ENCODE measurements around the gene GLMN.
"Not testable (repeated sequence)": the region's sequence is repeated elsewhere in the genome, so short reads cannot be mapped to it uniquely, and the experiment has no call there.

GLMN gene

DNA sequence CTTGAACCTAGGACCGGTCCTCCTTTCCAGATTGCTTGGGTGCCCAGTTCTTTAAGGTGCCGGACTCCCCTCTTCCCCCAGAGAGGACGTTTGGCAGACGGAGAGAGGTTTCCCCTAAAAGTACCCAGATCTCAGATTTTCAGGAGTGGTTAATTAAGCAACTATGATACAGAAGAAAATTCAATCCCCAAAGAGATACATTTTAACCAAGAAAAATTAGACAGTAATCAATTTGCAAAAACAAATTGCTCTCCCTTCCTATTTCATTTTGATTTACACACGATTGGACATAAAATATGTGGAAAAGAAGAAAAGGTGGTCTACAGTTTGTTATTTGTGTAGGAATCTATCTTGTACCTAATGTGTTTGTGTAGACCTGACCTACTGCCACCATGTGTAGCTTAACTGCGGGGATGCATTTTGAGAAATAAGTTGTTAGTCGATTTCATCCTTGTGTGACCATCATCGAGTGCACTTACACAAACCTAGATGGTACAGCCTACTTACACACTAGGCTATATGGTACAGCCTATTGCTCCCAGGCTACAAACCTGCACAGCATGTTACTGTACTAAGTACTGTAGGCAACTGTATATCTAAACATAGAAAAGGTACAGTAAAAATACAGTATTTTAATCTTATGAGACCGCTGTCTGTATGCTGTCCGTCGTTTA, 827 bp upstream of the GLMN start:
- DNase-seq, result no peak

DNA sequence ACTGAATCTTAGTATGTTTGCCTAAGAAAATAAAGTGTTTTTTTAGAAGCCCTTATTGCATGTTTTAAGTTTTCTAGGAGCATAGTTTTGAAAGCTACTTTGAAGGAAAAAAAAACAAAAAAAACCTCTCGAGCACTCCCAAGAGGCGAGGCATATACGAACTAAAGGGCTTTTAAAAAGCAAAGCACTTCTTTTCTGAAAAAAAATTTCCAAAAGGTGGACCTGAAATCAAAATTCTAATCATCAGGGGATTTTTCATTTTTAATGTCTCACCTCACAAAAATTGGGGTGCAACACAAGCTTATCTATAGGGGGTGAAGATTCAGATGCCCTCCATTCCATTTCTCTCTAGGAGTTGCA, 594 bp downstream of the GLMN start:
- no peak for DNase-seq

DNA sequence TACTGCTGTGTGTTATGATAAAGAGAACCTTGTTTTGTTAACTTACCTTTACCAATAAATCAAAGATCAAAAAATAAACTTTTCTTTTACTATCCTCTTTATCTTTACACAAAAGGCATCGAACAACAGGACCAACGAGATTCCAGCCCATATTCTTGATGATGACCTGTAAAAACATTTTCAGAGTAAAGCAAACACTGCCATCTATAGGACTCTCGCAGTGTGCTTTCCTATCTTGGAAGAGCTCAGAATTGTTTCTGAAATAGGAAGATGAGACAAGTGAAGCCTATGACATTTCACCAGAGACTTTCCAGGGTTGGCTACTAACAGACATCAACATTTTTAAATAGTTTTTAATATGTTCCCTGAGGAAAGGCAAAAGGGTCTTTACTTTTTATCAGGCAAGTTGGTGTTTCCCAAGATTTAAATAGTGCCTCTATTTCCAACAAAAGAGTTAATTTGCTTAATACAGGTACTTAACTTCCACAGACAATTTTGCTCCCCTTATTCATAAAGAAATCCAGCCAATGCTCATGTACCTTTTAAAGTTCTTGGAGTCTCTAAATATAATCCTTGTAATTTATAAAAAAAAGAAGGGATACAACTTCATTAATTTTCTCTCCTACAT, 7.3 kb downstream of the GLMN start:
- DNase-seq, result no peak

DNA sequence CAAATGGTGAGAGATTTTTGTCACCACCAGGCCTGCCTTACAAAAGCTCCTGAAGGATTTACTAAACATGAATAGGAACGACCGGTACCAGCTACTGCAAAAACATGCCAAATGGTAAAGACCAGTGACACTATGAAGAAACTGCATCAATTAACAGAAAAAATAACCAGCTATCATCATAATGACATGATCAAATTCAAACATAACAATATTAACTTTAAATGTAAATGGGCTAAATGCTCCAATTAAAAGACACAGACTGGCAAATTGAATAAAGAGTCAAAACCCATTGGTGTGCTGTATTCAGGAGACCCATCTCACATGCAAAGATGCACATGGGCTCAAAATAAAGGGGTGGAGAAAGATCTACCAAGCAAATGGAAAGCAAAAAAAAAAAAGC, 17.4 kb downstream of the GLMN start:
- not testable (repeated sequence) for DNase-seq

DNA sequence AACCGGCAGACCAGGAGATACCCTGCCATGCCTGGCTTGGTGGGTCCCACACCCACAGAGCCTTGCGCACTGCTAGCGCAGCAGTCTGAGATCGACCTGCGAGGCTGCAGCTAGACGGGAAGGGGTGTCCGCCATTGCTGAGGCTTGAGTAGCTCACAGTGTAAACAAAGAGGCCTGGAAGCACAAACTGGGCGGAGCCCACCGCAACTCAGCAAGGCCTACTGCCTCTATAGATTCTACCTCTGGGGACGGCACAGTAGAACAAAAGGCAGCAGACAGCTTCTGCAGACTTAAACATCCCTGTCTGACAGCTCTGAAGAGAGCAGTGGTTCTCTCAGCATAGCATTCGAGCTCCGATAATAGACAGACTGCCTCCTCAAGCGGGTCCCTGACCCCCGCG, 19.0 kb downstream of the GLMN start:
- DNase-seq, result not testable (repeated sequence)

DNA sequence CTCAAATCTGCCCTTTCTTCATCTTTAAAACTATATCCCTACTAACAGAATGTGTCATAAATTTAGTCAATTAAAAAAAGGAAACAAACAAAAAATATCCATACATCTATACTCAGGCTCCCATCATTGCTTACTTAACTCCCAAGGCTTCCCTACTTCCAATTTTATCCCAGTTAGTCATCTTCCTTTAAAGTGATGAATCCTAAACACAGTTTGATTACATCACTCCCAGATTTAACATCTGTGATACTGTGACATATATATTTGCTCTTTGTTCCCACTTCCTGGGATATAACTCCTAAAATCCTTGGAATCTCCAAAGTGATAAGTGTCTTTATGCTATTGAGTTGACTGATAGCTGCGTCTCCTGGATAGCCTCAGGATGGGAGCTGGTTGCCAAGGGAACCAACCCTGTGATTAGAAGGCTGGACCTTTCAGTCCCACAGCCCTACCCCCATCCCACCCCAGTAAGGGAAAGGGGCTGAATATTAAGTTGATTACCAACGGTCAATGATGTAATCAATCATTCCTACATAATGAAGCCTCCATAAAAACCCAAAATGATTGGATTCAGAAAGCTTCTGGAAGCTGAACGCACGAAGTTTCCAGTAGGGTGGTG, 21.6 kb downstream of the GLMN start:
- DNase-seq, result no peak

DNA sequence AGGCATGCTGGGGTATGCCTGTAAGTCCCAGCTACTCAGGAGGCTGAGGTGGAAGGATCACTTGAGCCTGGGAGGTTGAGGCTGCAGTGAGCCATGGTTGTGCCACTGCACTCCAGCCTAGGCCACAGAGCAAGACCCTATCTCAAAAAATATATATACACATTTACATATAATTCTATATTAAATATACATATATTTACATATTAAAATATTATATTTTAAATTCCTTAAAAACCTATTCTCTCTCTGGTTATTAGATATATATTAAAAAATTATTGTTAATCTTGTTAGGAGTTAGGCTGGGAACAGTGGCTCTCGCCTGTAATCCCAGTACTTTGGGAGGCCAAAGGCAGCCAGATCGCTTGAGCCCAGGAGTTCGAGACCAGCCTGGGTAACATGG, 22.7 kb downstream of the GLMN start:
- no peak for DNase-seq

DNA sequence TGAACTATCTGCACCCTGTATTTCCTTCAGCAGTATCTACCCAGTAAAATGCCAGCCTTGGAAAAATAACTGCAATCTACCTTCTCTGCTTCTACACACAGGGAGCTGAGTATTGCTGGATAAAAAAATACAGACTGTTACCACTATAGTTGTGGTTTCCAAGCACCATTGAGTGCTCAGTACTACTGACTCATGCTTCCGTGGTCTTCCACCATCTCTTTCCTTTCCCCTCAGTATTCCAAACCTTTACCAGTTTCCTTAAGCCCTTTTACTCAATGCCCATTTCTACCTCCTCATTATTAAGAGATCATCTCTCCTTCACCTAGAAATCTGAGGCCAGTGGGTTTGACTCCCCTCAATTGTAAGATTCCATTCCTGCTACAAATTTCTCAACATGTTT, 23.8 kb downstream of the GLMN start:
- DNase-seq, result no peak

DNA sequence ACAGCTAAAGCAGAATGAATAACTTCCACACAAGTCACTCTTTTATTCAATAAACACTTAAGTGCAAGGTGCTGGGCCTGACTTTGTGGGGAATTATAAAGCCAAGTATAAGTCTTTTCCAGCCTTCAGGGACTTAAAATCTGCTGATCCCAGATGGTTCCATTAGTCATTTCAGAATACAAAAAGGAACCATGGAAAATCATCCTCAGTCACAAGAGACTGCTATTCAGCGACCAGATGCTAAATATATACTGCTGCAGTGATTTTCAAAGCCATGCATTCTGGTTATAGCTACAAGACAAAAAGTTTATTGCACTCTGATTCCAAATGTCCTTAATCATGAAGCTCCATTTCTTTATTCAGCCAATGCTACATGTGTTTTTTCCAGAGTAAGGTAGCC, 25.7 kb downstream of the GLMN start:
- no peak for DNase-seq

DNA sequence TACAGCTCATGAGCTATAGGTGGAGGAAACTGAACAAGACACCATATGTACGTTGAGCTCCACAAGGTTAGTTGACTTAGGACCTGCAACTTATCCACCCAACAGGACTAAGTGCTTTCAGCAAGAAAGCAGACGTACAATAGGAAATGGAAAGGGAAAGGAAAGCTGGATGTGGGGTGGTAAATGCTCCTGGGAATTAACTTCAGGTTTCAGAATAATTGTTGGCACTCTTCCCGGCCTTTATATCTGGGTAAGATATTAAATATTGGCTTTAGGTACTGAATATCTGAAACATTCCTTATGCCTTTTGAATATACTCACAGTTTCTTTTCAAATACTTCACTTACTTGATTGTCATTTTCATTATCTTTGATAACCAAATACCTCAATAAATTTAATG, 36.3 kb downstream of the GLMN start:
- DNase-seq, result no peak

DNA sequence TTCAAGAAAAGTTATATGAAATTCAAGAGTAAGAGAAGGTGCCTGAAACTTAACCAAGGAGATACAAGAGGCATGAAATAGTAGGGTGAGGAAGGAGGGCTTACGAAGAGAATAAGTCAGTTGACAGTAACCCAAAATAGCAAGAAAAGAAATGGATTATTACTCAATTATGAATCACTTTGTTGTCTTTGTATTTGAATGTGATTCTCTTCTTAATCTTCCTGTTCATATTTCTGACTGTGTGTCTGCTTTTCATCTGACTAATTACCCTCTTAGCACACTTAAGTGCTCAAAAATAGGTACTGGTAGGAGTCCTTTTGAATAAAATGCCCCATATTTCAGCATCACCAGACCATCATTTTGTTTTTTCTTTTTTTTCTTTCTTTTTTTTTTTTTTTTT, 39.4 kb downstream of the GLMN start:
- DNase-seq, result no peak

DNA sequence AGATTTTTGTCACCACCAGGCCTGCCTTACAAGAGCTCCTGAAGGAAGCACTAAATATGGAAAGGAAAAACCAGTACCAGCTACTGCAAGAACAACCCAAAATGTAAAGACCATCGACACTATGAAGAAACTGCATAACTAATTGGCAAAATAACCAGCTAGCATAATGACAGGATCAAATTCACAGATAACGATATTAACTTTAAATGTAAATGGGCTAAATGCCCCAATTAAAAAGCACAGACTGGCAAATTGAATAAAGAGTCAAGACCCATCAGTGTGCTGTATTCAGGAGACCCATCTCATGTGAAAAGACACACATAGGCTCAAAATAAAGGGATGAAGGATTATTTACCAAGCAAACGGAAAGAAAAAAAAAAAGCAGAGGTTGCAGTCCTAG, 44.1 kb downstream of the GLMN start:
- not testable (repeated sequence) for DNase-seq

DNA sequence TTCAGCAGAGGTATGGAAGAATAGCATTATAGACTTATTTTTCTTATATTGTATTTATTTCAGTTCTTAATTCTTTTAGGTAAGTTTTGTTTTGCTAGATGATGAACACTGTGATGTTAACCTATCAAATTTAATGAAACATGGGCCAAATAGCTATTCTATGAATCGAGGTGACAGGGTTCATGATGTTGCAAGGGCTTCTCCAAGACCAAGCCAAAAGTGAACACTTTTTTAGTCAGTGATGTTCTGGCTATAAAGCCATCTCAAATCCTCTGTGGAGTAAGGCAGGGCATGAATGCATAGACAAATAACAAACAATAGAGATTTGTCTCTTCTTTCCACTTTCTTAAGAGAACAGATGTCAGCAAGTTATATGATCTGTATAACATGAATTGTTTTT, 54.4 kb downstream of the GLMN start:
- DNase-seq, result no peak

DNA sequence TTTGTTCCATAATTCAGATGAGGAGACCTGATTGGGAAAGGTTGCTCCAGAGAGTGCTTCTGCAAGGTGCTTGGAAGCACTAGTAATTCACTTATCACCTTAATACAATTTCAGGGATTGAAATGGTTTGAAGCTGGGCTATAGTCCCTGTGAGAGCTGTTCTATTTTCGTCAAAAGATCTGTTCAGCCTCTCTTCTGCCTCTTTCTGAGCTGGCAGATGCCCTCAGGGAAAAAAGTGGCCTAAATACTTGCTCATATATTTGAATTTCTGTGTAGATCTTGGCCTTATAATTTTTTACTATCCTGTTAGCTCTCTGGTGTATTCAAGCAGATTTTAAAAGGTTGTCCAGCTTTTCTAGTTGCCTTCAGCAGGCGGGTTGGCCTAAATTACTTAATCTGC, 58.8 kb downstream of the GLMN start:
- DNase-seq, result no peak

DNA sequence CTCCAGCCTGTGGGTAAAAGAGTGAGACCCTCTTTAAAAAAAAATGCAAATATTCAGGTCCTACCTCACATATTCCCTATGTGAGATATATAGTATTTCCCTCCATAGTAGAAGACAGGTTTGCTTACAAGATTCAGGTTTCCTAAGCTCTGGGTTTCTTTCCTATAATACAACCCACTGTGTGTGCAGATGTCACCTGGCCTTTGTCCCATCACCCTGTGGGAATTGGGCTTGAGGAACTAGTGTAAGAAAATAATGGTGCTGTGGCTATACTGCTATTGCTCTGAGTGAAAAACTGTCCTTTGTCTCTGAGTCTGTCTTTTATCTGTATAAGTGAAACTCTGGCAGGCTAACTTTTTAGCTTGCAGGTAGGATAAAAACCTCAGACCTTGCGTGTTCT, 68.1 kb downstream of the GLMN start:
- no peak for DNase-seq

DNA sequence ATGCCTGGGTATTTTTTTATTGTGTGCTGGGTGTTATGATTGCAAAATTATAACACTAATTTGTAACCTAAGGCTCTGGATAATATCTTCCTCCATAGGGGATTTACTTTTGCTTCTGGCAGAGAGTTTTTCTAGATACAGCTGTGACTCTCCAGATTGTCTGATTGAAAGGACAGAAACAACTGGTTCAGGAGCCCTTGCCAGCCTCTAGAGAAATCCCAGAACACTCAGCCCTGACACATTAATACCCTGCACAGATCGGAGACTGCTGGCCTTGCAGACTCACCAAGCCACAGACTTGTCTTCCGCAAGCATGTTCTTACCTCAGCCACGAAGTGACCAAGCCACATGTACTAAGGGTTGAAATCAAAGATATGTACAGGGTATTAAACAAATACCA, 70.4 kb downstream of the GLMN start:
- DNase-seq, result no peak

DNA sequence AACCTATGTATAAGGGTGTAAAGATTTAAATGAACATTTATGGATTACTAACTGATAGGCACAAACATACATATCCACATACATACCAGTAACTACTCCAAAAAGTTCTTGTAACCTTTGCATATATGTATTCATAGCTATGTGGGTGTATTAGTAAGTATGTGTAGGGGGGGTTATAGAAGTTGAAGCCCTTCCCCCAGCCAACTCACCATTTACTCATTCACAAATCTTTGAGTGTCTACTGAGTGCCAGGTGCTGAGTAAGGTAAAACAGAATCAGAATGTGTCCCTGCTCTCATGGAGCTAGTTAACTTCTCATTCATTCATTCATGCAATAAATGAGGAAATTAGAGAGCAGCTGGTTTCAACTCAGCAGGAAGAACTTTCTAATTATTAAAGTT, 79.8 kb downstream of the GLMN start:
- no peak for DNase-seq

DNA sequence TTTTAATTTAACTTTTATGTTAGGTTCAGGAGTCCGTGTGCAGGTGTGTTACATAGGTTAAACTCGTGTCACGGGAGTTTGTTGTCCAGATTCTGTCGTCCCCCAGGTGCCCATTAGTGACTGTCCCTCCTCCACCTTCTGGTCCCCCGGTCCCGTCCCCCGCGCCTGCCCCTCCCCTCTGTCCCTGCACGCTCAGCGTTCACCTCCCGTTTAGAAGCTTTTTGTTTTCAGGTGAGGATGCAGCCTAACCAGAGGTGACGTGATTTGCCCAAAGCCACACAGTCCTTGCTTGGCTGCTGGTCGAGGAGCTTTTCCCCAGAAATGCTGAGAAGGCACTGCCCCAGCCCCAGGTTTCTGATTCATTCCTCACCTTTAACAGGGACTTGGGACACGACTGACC, 80.2 kb downstream of the GLMN start:
- DNase-seq, result no peak

DNA sequence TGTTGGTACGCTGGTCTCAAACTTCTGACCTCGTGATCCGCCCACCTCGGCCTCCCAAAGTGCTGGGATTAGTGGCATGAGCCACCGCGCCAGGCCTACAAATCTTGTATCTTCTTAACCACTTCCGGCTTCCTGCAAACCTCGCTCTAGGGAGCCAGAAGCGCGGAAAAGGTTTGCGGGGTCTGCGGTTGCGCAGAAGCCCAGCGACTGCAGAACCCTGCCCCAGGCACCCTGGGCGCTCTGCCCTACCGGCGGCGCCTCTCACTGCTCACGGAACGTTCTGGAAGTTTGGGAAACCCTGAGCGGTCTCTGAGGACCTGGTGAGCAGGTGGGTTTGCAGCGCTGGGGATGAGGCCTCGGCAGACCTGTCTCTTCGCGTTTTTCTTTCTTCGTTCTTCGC, 81.1 kb downstream of the GLMN start, which contains the start of gene C1orf146:
Gene C1orf146 (plus strand): TSS at position 195 of the 400 bp plus-strand sequence. CDS start 13,506 bp downstream, outside the sequence.
- no peak for DNase-seq

DNA sequence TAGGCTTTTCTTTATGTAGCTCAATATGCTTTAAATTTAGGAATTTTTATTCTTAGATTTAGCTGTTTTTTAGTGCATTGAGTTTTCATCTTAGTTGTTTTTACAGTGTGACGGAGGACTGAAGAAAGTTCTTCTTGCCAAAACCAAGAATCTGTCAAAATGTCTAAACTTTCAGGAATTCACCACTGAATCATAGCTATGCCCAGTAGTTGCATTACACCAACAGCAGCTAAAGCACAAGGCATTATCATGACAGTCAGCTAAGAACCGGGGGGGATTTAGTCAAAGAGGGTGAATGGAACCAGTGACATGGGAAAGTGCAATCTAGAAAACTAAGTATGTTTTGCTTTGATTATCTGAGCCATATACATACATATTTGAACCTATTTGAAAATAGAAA, 87.6 kb downstream of the GLMN start:
- no peak for DNase-seq

DNA sequence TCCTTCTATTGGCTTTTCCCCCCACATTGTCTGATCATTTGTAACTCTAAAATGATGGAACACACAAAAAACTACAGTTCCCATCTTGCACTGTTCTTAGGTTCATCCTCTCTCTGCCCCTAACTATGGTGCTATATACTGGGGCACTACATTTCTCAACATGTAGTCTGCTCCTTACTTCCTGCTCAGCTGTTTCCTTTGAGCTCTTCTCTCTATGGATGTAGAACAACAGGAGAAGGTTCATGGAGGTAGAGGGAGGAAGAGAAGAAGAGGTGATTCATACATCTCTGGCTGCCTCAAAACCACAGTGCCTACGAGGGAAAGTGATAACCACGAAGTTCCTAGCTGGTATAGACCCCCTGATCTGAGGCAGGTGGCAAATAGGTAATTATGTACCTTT, 88.1 kb downstream of the GLMN start:
- DNase-seq, result no peak

DNA sequence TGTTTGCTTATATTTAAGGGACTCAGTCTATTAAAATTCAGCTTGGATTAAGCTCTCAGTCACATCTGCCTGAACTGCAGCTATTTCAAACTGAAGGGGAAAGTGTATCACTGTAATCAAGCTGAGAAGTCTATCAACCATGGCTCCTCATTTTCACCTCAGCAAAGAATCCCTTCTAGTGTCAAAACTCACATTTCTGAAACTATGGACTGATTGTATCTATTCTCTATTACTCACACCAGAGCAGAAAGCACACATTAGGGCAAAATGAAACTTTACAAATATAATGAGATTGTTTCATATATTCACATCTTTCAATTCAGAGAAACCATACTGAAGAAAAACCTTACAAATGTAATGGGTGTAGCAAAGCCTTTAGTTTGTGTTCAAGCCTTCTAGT, 95.7 kb downstream of the GLMN start:
- no peak for DNase-seq

DNA sequence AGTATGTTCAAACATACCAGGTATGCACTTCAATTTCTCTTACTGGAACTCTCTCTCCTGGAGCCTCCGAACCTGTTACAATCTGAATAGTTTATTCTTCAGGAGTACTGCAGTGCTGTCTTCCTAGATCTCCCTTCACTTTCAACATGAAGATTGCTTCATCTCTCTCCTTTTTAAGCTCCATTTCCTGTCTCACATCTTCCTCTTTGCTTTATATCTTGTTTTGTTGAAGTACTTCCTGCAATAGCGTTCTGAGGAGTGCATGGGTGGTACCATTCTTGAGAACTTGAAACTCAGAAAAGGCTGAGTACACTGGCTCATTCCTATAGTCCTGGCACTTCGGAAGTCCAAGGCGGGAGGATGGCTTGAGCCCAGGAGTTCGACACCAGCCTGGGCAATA, 96.8 kb downstream of the GLMN start:
- no peak for DNase-seq
